Calu3 (cell line): ENCODE measurements around the gene ATXN7L1. TPM values are rescaled to one million over a fixed set of nuclear protein-coding genes. Genes with fewer than 3 reads are reported as not detected.

Source experiments
- BruUV-seq: library from RNA; stranded (reverse); fragments of 400-500 nt; replicated peaks from 2 replicates; lab custom pipeline; 2021; lab: Mats Ljungman, UMichigan
- CTCF ChIA-PET: fragments of 300-600 bp; sonication (Branson Sonifier 250); formaldehyde crosslinking; loops from one replicate; lab custom pipeline; 2022; ENCODE audit warnings: antibody characterized with exemption; lab: Charles Lee
- DNase-seq: peaks from one replicate; pipeline ENCODE4 v3.0.0; 2022
- H3K27ac Mint-ChIP-seq: one replicate; pipeline ENCODE4 v1.8.0; 2022; ENCODE audit warnings: mixed read lengths; ENCODE audit not compliant: unreplicated experiment
- H3K27me3 Mint-ChIP-seq: one replicate; pipeline ENCODE4 v1.8.0; 2022; ENCODE audit warnings: mixed read lengths; ENCODE audit not compliant: unreplicated experiment
- H3K36me3 Mint-ChIP-seq: one replicate; pipeline ENCODE4 v1.8.0; 2022; ENCODE audit warnings: mild to moderate bottlenecking, moderate library complexity, mixed read lengths; ENCODE audit not compliant: insufficient read depth, unreplicated experiment
- H3K4me1 Mint-ChIP-seq: one replicate; pipeline ENCODE4 v1.8.0; 2022; ENCODE audit warnings: mild to moderate bottlenecking, low read depth, mixed read lengths; ENCODE audit not compliant: unreplicated experiment
- H3K4me3 Mint-ChIP-seq: one replicate; pipeline ENCODE4 v1.8.0; 2022; ENCODE audit warnings: mild to moderate bottlenecking, low read depth, moderate library complexity, mixed read lengths; ENCODE audit not compliant: unreplicated experiment
- H3K9me3 Mint-ChIP-seq: one replicate; pipeline ENCODE4 v1.8.0; 2022; ENCODE audit warnings: low read depth, mixed read lengths; ENCODE audit not compliant: unreplicated experiment
- CTCF ChIP-seq: fragments of 200-600 bp; IDR thresholded peaks from one replicate; pipeline ENCODE4 v1.8.0; 2022; ENCODE audit warnings: antibody characterized with exemption; ENCODE audit not compliant: unreplicated experiment
- intact Hi-C: fragments of 100-400 bp; cut with micrococcal nuclease; formaldehyde crosslinking; loops from one replicate; pipeline ENCODE4 v1.10.0; 2022; ENCODE audit not compliant: unreplicated experiment
- total RNA-seq: library from RNA; stranded (reverse); gene quantifications from 2 replicates; pipeline ENCODE4 v1.2.3, GENCODE V29; 2022

ATXN7L1 gene
- total RNA-seq, 1 experiment from 2014 or later: 12.0 TPM

- Mint-ChIP-seq H3K27me3 (no peaks in the 10 kb centered on the region), H3K4me1 (no peaks in the 10 kb centered on the region), H3K9me3 (no peaks in the 10 kb centered on the region), H3K27ac (no peak overlapping the region), H3K4me3 (no peak overlapping the region), H3K36me3 (no peaks in the 10 kb centered on the region)
- CTCF ChIA-PET: no interaction called here
- intact Hi-C loops: no loop called here
- BruUV-seq: no TSS peak
- DNase-seq: no peak
- no peak for TF ChIP-seq CTCF
Observed at GRCh38 chr7:105841866-105842265, 34.5 kb downstream of the ATXN7L1 start.

GRCh38 chr7:105840981-105841749 lies 35.2 kb downstream of the ATXN7L1 start:
- no peaks in the 10 kb centered on the region for H3K36me3 Mint-ChIP-seq
- CTCF ChIA-PET: no interaction called here
- H3K4me3 Mint-ChIP-seq: no peak overlapping the region
- intact Hi-C loops: no loop called here
- H3K27ac Mint-ChIP-seq: no peak overlapping the region
- H3K9me3 Mint-ChIP-seq: no peaks in the 10 kb centered on the region
- no peaks in the 10 kb centered on the region for H3K4me1 Mint-ChIP-seq
- BruUV-seq: no TSS peak
- TF ChIP-seq CTCF: no peak
- DNase-seq: no peak
- no peaks in the 10 kb centered on the region for H3K27me3 Mint-ChIP-seq

DNA sequence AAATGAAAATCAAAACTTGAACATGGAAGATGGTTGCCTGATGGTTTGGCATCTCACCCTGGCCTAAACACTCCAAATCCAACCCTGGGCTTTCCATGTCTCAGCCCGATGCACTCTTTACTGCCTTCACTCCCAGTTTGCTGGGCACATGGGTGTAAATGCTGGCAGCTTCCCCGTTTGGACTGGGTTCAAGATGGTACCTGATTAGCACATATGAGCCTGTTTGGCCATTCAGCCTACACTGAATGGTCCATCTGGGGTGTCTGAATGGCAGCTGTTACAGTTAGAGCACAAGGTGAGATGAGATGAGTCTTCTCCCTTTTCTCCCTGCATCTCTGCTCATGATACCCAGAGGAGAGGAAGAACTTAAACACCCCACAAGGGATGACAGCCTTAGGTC lies 37.1 kb downstream of the ATXN7L1 start:
- intact Hi-C loops: no loop called here
- H3K36me3 Mint-ChIP-seq: no peaks in the 10 kb centered on the region
- H3K27me3 Mint-ChIP-seq: no peaks in the 10 kb centered on the region
- no peak overlapping the region for H3K27ac Mint-ChIP-seq
- no TSS peak for BruUV-seq
- no peaks in the 10 kb centered on the region for H3K4me1 Mint-ChIP-seq
- no peak for DNase-seq
- TF ChIP-seq CTCF: no peak
- CTCF ChIA-PET: no interaction called here
- H3K9me3 Mint-ChIP-seq: no peaks in the 10 kb centered on the region
- H3K4me3 Mint-ChIP-seq: no peak overlapping the region

GRCh38 chr7:105838627-105839231 lies 37.7 kb downstream of the ATXN7L1 start:
- Mint-ChIP-seq H3K4me3 (no peak overlapping the region), H3K27me3 (no peaks in the 10 kb centered on the region), H3K9me3 (no peaks in the 10 kb centered on the region), H3K27ac (no peak overlapping the region), H3K4me1 (no peaks in the 10 kb centered on the region), H3K36me3 (no peaks in the 10 kb centered on the region)
- BruUV-seq: no TSS peak
- TF ChIP-seq CTCF: no peak
- CTCF ChIA-PET: no interaction called here
- DNase-seq: no peak
- intact Hi-C loops: no loop called here
